NAMALWA (cell line): ENCODE results near the gene TRAPPC11.
A peak's percentile ranks its signal among the peaks of the same experiment; 100 is the strongest.

ENCODE experiments used
- DNase-seq: peaks from one replicate; pipeline ENCODE4 v3.0.0-alpha.2; 2015; ENCODE audit warnings: low spot score

TRAPPC11 gene

GRCh38 chr4:183637461-183637860 lies 21.6 kb upstream of the TRAPPC11 start:
- DNase-seq, result no peak

DNA sequence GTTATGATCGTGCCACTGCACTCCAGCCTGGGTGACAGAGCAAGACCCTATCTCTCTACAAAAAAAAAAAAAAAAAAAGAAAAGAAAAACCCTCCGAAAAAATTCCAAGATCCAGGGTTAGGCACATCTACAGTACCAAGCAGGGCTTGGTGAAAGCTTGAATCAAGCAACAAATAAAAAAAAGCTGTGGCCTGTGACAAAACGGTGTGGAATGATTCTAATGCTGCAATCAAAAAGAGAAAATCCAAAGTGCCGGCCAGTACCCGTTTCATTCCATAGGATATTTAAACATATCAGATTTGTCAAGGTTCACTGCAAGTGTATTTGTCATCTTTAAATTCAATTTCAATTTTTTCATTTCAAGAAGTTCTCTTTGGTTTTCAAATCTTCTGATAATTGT lies 20.7 kb upstream of the TRAPPC11 start:
- no peak for DNase-seq

DNA sequence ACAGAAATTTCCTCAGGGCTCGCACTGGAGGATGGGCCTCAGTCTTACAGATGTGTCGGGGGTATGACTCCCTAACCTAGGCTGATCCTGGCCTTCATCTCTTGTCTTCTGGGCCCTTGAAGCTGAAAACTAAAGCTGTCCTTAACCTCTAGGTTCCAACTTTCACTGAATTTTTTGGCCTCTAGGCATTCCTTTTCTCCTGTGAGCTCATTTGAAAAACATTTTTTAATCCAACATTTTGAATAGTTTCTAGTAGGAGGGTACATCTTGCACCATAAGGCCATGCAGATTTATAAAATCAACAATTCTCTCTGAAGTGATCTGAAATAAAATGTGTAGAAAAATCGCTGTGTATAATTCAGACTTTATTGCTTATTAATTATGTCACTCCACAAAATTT lies 19.8 kb upstream of the TRAPPC11 start:
- no peak for DNase-seq

DNA sequence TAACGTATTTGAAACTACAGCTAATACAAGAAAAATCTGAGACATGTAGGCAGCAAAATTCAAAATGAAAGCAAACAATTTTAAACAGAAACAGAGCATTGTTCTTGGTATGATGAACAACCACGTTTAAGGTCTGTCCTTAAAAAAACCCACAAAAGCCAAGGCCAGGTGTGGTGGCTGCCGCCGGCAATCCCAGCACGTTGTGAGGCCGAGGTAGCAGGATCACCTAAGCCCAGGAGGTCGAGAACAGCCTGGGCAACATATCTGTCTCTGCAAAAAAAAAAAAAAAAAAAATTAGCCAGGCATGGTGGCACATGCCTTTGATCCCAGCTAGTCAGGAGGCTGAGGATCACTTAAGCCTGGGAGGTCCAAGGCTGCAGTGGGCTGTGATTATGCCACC lies 13.8 kb upstream of the TRAPPC11 start:
- no peak for DNase-seq

- DNase-seq, result peak; percentile 15
These were observed 1.5 kb upstream of the TRAPPC11 start for GRCh38 chr4:183657564-183657963.

- peak; percentile 33 for DNase-seq
These were observed 598 bp upstream of the TRAPPC11 start for GRCh38 chr4:183658362-183659028.

DNA sequence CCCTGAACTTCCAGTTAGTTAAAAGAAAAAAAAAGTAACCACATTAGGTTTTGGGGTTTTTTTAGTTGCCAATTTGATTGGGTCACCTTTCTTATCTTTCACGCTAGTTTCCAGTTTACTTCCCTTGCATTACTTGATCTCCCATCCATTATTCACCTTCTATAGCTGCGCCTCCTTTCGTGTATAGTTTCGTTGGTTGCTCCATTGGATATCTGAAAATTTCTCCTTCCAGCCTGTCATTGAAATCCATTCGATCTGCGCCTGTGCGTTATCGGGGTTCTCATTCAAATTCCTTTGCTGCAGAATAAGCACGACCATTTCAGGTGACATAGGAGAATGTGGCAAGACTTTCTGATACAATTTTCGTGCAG lies 764 bp downstream of the TRAPPC11 start:
- no peak for DNase-seq

GRCh38 chr4:183666088-183666487 lies 7.0 kb downstream of the TRAPPC11 start:
- DNase-seq, result no peak

DNA sequence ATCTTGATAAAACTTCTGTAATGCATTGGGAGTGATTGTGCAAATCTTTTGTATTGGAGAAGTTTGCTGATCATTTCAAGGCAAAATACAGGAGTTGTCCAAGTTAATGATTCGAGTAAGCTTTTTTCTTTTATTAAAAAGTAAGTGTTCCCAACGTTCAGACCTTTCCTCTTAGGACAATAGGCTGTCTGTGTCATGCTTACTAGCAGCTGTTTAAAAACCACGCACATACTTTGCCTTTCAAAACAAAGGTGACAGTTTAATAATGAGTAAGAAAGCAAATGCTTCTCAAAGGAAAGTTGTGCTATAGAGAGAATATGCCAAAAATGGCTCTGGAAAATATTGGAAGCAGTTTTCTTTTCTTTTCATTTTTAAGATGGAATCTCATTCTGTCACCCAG lies 11.2 kb downstream of the TRAPPC11 start:
- no peak for DNase-seq

DNA sequence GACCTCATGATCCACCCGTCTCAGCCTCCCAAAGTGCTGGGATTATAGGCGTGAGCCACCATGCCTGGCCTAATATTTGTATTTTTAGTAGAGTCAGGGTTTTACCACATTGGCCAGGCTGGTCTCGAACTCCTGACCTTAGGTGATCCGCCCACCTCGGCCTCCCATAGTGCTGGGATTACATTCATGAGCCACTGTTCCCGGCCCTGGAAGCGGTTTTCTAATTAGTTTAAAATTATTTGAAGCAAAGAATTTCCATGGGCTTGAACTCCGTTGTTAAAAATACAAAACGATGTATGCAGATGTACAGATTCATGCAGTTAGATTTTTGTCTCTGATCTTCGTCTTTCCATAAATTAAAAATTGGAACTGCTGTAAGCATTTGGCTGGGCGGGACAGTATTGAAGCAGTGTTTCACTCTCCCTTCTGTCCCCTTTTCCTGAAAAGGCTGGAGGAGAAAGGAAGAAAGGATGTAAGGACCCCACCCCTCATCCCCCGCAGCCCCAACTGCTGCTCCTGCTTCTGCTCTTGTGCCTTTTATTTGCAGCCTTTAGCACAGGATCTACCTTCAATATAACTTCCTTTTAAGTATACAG lies 12.0 kb downstream of the TRAPPC11 start:
- DNase-seq, result no peak

- DNase-seq, result no peak
These were observed 15.1 kb downstream of the TRAPPC11 start for GRCh38 chr4:183674153-183674552.

DNA sequence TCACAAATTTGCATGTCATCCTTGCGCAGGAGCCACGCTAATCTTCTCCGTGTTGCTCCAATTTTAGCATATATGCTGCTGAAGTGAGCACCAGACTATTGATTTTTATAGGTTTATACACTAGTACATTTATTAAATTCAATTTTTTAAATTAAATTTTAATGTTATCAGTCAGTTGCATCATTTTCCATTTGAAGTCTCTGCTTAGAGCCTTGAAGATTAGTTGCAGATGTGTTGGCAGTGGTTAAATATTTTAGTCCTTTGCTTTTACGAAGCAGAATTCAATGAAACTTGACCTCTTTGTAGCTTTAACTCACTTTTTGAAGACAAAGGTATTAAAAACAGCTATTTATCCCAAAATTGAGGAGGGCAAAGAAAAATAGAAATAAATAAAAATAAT lies 16.5 kb downstream of the TRAPPC11 start:
- no peak for DNase-seq

DNA sequence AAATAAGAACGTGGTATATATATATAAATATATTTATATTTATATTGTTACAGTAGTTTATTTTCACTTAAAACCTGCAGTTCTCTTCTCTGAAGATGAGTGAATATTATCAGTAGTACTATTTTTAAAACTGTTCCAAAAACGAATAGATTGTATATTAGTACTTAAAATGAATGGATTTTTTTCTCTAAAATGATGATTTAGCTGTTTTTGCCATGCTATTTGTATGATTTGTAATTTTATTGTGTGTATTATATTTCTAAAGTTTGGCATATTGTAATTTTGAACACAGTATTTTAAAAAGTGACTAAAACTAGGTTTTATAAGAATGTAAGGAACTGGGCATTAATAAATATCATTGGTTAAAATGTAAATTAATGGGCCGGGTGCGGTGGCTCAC lies 22.0 kb downstream of the TRAPPC11 start:
- no peak for DNase-seq

DNA sequence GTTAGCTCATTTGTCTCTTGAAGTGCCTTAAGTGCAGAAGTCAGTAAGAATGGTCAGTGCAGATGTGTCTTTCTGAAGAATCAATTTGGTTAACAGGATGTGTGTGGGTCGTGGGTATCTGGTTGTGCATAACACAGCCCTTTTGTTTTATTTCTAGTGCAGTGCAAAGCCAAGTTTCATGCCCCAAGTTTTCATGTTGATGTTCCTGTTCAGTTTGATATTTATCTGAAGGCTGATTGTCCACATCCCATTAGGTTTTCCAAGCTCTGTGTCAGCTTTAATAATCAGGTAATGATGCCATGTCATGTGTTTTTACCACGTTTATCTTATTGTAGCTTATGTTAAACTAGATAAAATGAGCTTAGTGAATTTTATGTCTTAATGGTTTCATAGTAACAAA lies 27.4 kb downstream of the TRAPPC11 start:
- no peak for DNase-seq

DNA sequence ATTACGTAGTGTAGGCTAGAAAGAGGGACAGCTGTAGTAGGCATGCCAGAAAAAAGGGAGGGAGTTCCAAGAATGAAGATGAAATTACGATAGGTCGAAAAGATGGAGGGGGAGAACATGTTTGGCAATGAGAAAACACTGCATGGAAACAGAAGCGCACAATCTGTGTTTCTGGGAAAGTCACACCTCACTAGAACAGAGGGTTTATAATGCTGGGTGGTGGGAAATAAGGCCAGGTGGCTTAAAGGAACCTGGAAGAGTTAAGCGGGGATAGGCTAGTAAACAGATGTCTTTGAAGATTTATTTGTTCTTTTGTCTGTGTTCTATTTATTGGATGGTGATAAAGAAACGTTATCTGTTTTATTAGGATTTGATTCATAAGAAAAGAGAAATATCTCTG lies 29.1 kb downstream of the TRAPPC11 start:
- no peak for DNase-seq

GRCh38 chr4:183691006-183691405 lies 31.9 kb downstream of the TRAPPC11 start:
- no peak for DNase-seq

- DNase-seq, result no peak
These were observed 32.8 kb downstream of the TRAPPC11 start for GRCh38 chr4:183691897-183692296.

- DNase-seq, result no peak
These were observed 39.8 kb downstream of the TRAPPC11 start for GRCh38 chr4:183698909-183699308.

DNA sequence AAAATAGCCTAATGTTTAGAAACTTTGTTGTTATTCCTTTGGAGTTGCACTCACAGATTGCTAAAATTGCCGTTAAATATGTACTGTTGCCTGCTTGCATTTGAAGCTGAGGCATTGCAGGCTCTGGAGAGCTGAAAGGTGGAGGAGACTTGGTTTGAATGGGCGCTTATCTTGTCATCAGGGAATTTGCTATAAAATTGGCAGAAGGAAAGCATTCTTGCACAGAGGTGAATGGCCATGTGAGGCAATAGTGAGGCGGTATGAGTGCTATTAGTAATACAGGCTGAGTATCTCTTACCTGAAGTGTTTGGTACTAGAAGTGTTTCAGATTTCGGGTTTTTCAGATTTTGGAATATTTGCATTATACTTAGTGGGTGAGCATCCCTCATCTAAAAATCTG lies 41.3 kb downstream of the TRAPPC11 start:
- DNase-seq, result no peak

DNA sequence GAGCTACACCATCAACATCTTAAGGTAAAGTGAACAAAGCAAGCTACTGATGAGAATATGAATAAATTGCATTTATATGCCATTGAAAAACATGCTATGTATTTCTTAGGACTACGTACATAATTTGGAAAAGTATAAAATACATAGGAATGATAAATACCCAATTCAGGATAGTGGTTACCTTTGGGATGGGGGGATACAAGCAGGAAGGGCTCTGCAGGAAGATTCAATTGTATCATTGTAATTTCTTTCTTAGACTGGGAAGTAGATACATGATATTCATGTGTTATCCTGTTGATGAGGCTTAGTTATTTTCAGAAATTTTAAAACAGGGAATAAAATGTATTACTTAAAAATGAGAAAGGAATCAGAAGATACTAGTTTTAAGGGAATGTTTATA lies 43.4 kb downstream of the TRAPPC11 start:
- no peak for DNase-seq

GRCh38 chr4:183714626-183715025 lies 55.5 kb downstream of the TRAPPC11 start:
- no peak for DNase-seq

DNA sequence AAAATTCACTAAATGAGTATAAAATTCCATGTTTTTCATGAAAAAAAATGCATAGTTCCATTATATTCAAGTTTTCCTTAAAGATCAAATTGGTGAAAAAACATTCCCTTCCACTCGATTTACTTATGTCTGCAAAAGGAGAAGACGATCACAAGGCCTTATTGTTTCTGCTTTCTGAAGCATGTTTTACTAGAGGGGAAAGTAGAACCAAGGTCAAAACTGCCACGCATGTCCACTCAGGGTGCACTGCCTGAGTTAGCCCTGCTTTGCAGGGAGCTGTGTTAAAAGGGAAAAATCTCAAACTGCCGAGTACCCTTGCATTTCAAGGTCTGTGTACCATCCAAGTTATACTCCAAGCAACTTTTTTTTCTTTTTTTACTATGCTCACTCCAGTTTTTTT lies 57.2 kb downstream of the TRAPPC11 start:
- no peak for DNase-seq

GRCh38 chr4:183718876-183719275 lies 59.8 kb downstream of the TRAPPC11 start:
- DNase-seq, result no peak
